H9 (cell line): ENCODE results near the gene ZFYVE28. TPM values are rescaled to one million over a fixed set of nuclear protein-coding genes. Genes with fewer than 3 reads are reported as not detected.

Experiments used
- DNase-seq: peaks from one replicate; pipeline ENCODE4 v3.0.0-alpha.2; 2017
- H2AFZ ChIP-seq: one replicate; pipeline ENCODE4 v1.6.1; 2013; ENCODE audit warnings: mild to moderate bottlenecking, low read length, control low read depth, moderate library complexity
- H2AK5ac ChIP-seq: 2 replicates; pipeline ENCODE4 v1.6.1; 2013; ENCODE audit warnings: low read length, control low read depth, mixed read lengths; ENCODE audit not compliant: insufficient read length
- H2BK120ac ChIP-seq: one replicate; pipeline ENCODE4 v1.6.1; 2013; ENCODE audit warnings: low read depth, mild to moderate bottlenecking, low read length, control low read depth, inconsistent platforms; ENCODE audit not compliant: poor library complexity, severe bottlenecking
- H2BK12ac ChIP-seq: 2 replicates; pipeline ENCODE4 v1.6.1; 2013; ENCODE audit warnings: low read length, control low read depth, mixed read lengths, low read depth; ENCODE audit not compliant: insufficient read length
- H2BK15ac ChIP-seq: 2 replicates; pipeline ENCODE4 v1.6.1; 2013; ENCODE audit warnings: low read depth, low read length, control low read depth
- H2BK20ac ChIP-seq: one replicate; pipeline ENCODE4 v1.6.1; 2013; ENCODE audit warnings: low read depth, mild to moderate bottlenecking, low read length, control low read depth, inconsistent platforms; ENCODE audit not compliant: poor library complexity, severe bottlenecking
- H2BK5ac ChIP-seq: 2 replicates; pipeline ENCODE4 v1.6.1; 2013; ENCODE audit warnings: low read length, control low read depth, mixed read lengths; ENCODE audit not compliant: insufficient read length
- H3K14ac ChIP-seq: 2 replicates; pipeline ENCODE4 v1.6.1; 2013; ENCODE audit warnings: low read length, control low read depth; ENCODE audit not compliant: insufficient read depth
- H3K18ac ChIP-seq: 2 replicates; pipeline ENCODE4 v1.6.1; 2013; ENCODE audit warnings: low read depth, mild to moderate bottlenecking, mixed read lengths, low read length, control low read depth; ENCODE audit not compliant: insufficient read length
- H3K23ac ChIP-seq: 2 replicates; pipeline ENCODE4 v1.6.1; 2013; ENCODE audit warnings: low read length, control low read depth, mixed read lengths, low read depth; ENCODE audit not compliant: insufficient read length
- H3K23me2 ChIP-seq: 2 replicates; pipeline ENCODE4 v1.6.1; 2013; ENCODE audit warnings: low read depth, mild to moderate bottlenecking, mixed read lengths, low read length, control low read depth; ENCODE audit not compliant: insufficient read length, poor library complexity, severe bottlenecking
- H3K27ac ChIP-seq: 2 replicates; pipeline ENCODE4 v1.5.1; 2013; ENCODE audit warnings: low read length, control low read depth, mixed read lengths, low read depth; ENCODE audit not compliant: insufficient read length
- H3K27me3 ChIP-seq: 2 replicates; pipeline ENCODE4 v1.6.1; 2013; ENCODE audit warnings: low read length, control low read depth, inconsistent platforms; ENCODE audit not compliant: insufficient read depth
- H3K4ac ChIP-seq: 2 replicates; pipeline ENCODE4 v1.6.1; 2013; ENCODE audit warnings: low read depth, mild to moderate bottlenecking, control low read depth, inconsistent platforms, low read length, moderate library complexity
- H3K4me1 ChIP-seq: 2 replicates; pipeline ENCODE4 v1.6.1; 2013; ENCODE audit warnings: low read length, control low read depth, inconsistent platforms; ENCODE audit not compliant: insufficient read depth
- H3K4me2 ChIP-seq: 2 replicates; pipeline ENCODE4 v1.6.1; 2013; ENCODE audit warnings: low read length, control low read depth, mixed read lengths; ENCODE audit not compliant: insufficient read length, insufficient read depth
- H3K56ac ChIP-seq: 2 replicates; pipeline ENCODE4 v1.6.1; 2013; ENCODE audit warnings: low read depth, mild to moderate bottlenecking, mixed read lengths, low read length, control low read depth; ENCODE audit not compliant: insufficient read length
- H3K79me1 ChIP-seq: 2 replicates; pipeline ENCODE4 v1.6.1; 2013; ENCODE audit warnings: low read depth, mild to moderate bottlenecking, moderate library complexity, low read length, control low read depth, inconsistent platforms; ENCODE audit not compliant: insufficient read depth, poor library complexity, severe bottlenecking
- H3K79me2 ChIP-seq: 2 replicates; pipeline ENCODE4 v1.6.1; 2013; ENCODE audit warnings: low read length, control low read depth, inconsistent platforms; ENCODE audit not compliant: insufficient read depth
- H3K9ac ChIP-seq: 2 replicates; pipeline ENCODE4 v1.6.1; 2013; ENCODE audit warnings: low read length, control low read depth, mixed read lengths; ENCODE audit not compliant: insufficient read length; ENCODE audit errors: extremely low read depth
- H3K9me3 ChIP-seq: one replicate; pipeline ENCODE4 v1.6.1; 2013; ENCODE audit warnings: low read depth, low read length, inconsistent platforms; ENCODE audit not compliant: control insufficient read depth
- H3T11ph ChIP-seq: one replicate; pipeline ENCODE4 v1.6.1; 2013; ENCODE audit warnings: mild to moderate bottlenecking, low read length, control low read depth, inconsistent platforms
- H4K20me1 ChIP-seq: one replicate; pipeline ENCODE4 v1.6.1; 2013; ENCODE audit not compliant: control insufficient read depth, insufficient read length, insufficient read depth
- H4K5ac ChIP-seq: 2 replicates; pipeline ENCODE4 v1.6.1; 2013; ENCODE audit warnings: low read depth, mild to moderate bottlenecking, mixed read lengths, low read length, control low read depth; ENCODE audit not compliant: insufficient read length
- H4K8ac ChIP-seq: replicated peaks from 2 replicates; pipeline ENCODE4 v1.6.1; 2013; ENCODE audit warnings: low read length, control low read depth, mixed read lengths, low read depth; ENCODE audit not compliant: insufficient read length
- H4K91ac ChIP-seq: 2 replicates; pipeline ENCODE4 v1.6.1; 2013; ENCODE audit warnings: low read depth, mild to moderate bottlenecking, moderate library complexity, mixed read lengths, low read length, control low read depth; ENCODE audit not compliant: insufficient read length
- H3K27ac Mint-ChIP-seq, 3 experiments: 2 replicates in 2 of 3; 3 replicates in 1 of 3; pipeline ENCODE4 v1.8.0; 2020 to 2021; ENCODE audit warnings: mixed read lengths in 3 of 3, mild to moderate bottlenecking in 1 of 3, moderate library complexity in 1 of 3
- H3K27me3 Mint-ChIP-seq: 2 replicates; pipeline ENCODE4 v1.8.0; 2021; ENCODE audit warnings: low read depth, mild to moderate bottlenecking, moderate library complexity, mixed read lengths
- H3K36me3 Mint-ChIP-seq, 3 experiments: 2 replicates in 2 of 3; 3 replicates in 1 of 3; pipeline ENCODE4 v1.8.0; 2020 to 2021; ENCODE audit warnings: low read depth in 3 of 3, mixed read lengths in 3 of 3; ENCODE audit not compliant: insufficient read depth in 1 of 3
- H3K4me1 Mint-ChIP-seq, 2 experiments: 2 replicates each; pipeline ENCODE4 v1.8.0; 2020; ENCODE audit warnings: mixed read lengths in 2 of 2
- H3K4me3 Mint-ChIP-seq, 2 experiments: 2 replicates in 1 of 2; 3 replicates in 1 of 2; pipeline ENCODE4 v1.8.0; 2020 to 2021; ENCODE audit warnings: mild to moderate bottlenecking in 2 of 2, mixed read lengths in 2 of 2, moderate library complexity in 1 of 2
- H3K9me3 Mint-ChIP-seq, 2 experiments: 2 replicates in 1 of 2; 3 replicates in 1 of 2; pipeline ENCODE4 v1.8.0; 2020; ENCODE audit warnings: mild to moderate bottlenecking in 2 of 2, mixed read lengths in 2 of 2, moderate library complexity in 1 of 2
- WGBS: extraction: QIAGEN DNeasy Blood & Tissue Kit; methylation state at CpG from one replicate; pipeline ENCODE4 v1.1.7; 2013; ENCODE audit warnings: missing lambda C conversion rate, low lambda C conversion rate, mixed read lengths; ENCODE audit not compliant: insufficient read length; ENCODE audit errors: extremely low coverage; 5-methylcytosine and 5-hydroxymethylcytosine counted together
- total RNA-seq: library from RNA; stranded (reverse); gene quantifications from 2 replicates; pipeline ENCODE4 v1.2.1, GENCODE V29; 2021
- TF ChIP-seq, protein P1 (sequence below): fragments of 200-600 bp; sonication (generic); conservative IDR thresholded peaks from 3 replicates; pipeline ENCODE4 v1.8.0; 2021; ENCODE audit warnings: antibody characterized with exemption, mild to moderate bottlenecking

ZFYVE28 gene
- total RNA-seq, 1 experiment from 2014 or later = 0.98 TPM

GRCh38 chr4:2331519-2332200 lies 86.8 kb downstream of the ZFYVE28 start:
- Histone ChIP-seq H3T11ph (no peak overlapping the region), H3K4me1 (no peaks in the 10 kb centered on the region), H4K91ac (no peak overlapping the region), H3K27ac (no peak overlapping the region), H3K23ac (no peak overlapping the region), H3K14ac (no peak overlapping the region; the same call in 1 of the 2 replicates), H2BK20ac (no peak overlapping the region), H3K4ac (no peak overlapping the region), H4K8ac (no peak overlapping the region), H2BK5ac (no peak overlapping the region), H3K79me1 (no peaks in the 10 kb centered on the region), H3K23me2 (no peaks in the 10 kb centered on the region), H2AK5ac (no peak overlapping the region), H3K4me2 (no peak overlapping the region), H3K9ac (no peak overlapping the region), H4K20me1 (no peaks in the 10 kb centered on the region), H4K5ac (no peak overlapping the region), H2BK120ac (no peak overlapping the region), H3K79me2 (no peaks in the 10 kb centered on the region), H3K9me3 (no peaks in the 10 kb centered on the region), H3K56ac (no peak overlapping the region), H3K27me3 (no peaks in the 10 kb centered on the region), H2BK12ac (no peak overlapping the region), H2BK15ac (no peak overlapping the region), H3K18ac (no peak overlapping the region), H2AFZ (no peak overlapping the region)
- Mint-ChIP-seq H3K4me3 (no peak overlapping the region), H3K4me1 (peaks cover 5 to 12% of the 10 kb centered on the region in 2 experiments), H3K36me3 (no peaks in the 10 kb centered on the region; a peak in 2 of 7 replicates), H3K27ac (no peak overlapping the region), H3K27me3 (peaks cover 2% of the 10 kb centered on the region), H3K9me3 (peaks cover 0 to 4% of the 10 kb centered on the region in 2 experiments; a peak in 3 of 5 replicates)
- no peak for DNase-seq
- TF ChIP-seq, protein P1, sequence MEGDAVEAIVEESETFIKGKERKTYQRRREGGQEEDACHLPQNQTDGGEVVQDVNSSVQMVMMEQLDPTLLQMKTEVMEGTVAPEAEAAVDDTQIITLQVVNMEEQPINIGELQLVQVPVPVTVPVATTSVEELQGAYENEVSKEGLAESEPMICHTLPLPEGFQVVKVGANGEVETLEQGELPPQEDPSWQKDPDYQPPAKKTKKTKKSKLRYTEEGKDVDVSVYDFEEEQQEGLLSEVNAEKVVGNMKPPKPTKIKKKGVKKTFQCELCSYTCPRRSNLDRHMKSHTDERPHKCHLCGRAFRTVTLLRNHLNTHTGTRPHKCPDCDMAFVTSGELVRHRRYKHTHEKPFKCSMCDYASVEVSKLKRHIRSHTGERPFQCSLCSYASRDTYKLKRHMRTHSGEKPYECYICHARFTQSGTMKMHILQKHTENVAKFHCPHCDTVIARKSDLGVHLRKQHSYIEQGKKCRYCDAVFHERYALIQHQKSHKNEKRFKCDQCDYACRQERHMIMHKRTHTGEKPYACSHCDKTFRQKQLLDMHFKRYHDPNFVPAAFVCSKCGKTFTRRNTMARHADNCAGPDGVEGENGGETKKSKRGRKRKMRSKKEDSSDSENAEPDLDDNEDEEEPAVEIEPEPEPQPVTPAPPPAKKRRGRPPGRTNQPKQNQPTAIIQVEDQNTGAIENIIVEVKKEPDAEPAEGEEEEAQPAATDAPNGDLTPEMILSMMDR = no peak
- no CpG with 5 or more reads among the region's 13 CpGs for WGBS
